CD8-positive, alpha-beta memory T cell (primary cell): ENCODE data around the gene TGM4. TPM values are rescaled to one million over a fixed set of nuclear protein-coding genes. Genes with fewer than 3 reads are reported as not detected.

Experiments used
- CTCF ChIA-PET: fragments of 350-600 bp; sonication (Branson Sonifier 250); formaldehyde crosslinking; loops from one replicate; lab custom pipeline; 2021; ENCODE audit warnings: antibody characterized with exemption; lab: Charles Lee
- POLR2A ChIA-PET: fragments of 350-600 bp; sonication (Branson Sonifier 250); formaldehyde crosslinking; loops from one replicate; lab custom pipeline; 2021; ENCODE audit warnings: antibody characterized with exemption; lab: Charles Lee
- DNase-seq, 5 donors: peaks; one replicate each; pipeline versions ENCODE4 v3.0.0 to v3.0.0-alpha.2; 2020 to 2022; ENCODE audit warnings: mixed read lengths in 1 of 5
- H3K27ac ChIP-seq: one replicate; pipeline ENCODE4 v1.7.0; 2013; ENCODE audit warnings: low read depth, mild to moderate bottlenecking, low read length, moderate library complexity
- H3K27me3 ChIP-seq: 2 replicates; pipeline ENCODE4 v1.7.0; 2013; ENCODE audit warnings: low read length, mild to moderate bottlenecking; ENCODE audit not compliant: insufficient read depth, poor library complexity, severe bottlenecking
- H3K36me3 ChIP-seq: 2 replicates; pipeline ENCODE4 v1.7.0; 2013; ENCODE audit warnings: mild to moderate bottlenecking, low read length, moderate library complexity; ENCODE audit not compliant: insufficient read depth
- H3K4me1 ChIP-seq: 2 replicates; pipeline ENCODE4 v1.7.0; 2013; ENCODE audit warnings: mild to moderate bottlenecking, low read length, moderate library complexity; ENCODE audit not compliant: insufficient read depth
- H3K4me3 ChIP-seq: 2 replicates; pipeline ENCODE4 v1.7.0; 2013; ENCODE audit warnings: mild to moderate bottlenecking, low read length
- H3K9me3 ChIP-seq: 2 replicates; pipeline ENCODE4 v1.7.0; 2013; ENCODE audit warnings: mild to moderate bottlenecking, low read length
- H3K27ac Mint-ChIP-seq, 8 donors: one replicate each; pipeline ENCODE4 v1.8.0; 2020 to 2021; ENCODE audit warnings: mixed read lengths in 8 of 8, mild to moderate bottlenecking in 6 of 8, inconsistent platforms in 3 of 8, moderate library complexity in 3 of 8
- H3K27me3 Mint-ChIP-seq, 2 donors: one replicate each; pipeline ENCODE4 v1.8.0; 2020 to 2021; ENCODE audit warnings: mixed read lengths in 2 of 2, mild to moderate bottlenecking in 1 of 2, moderate library complexity in 1 of 2
- H3K36me3 Mint-ChIP-seq, 3 donors: one replicate each; pipeline ENCODE4 v1.8.0; 2020 to 2021; ENCODE audit warnings: mixed read lengths in 3 of 3, inconsistent platforms in 1 of 3, mild to moderate bottlenecking in 1 of 3
- H3K4me1 Mint-ChIP-seq, 3 donors: one replicate each; pipeline ENCODE4 v1.8.0; 2020 to 2021; ENCODE audit warnings: mixed read lengths in 3 of 3, inconsistent platforms in 1 of 3, mild to moderate bottlenecking in 1 of 3
- H3K4me3 Mint-ChIP-seq, 7 donors: one replicate each; pipeline ENCODE4 v1.8.0; 2020 to 2021; ENCODE audit warnings: mixed read lengths in 7 of 7, mild to moderate bottlenecking in 6 of 7, moderate library complexity in 4 of 7, inconsistent platforms in 2 of 7
- H3K9me3 Mint-ChIP-seq, 5 donors: one replicate each; pipeline ENCODE4 v1.8.0; 2020 to 2022; ENCODE audit warnings: mixed read lengths in 5 of 5, mild to moderate bottlenecking in 3 of 5, moderate library complexity in 2 of 5, inconsistent platforms in 1 of 5
- polyA plus RNA-seq: library from polyadenylated mRNA; unstranded; fragments of 300-500 nt; fragmentation: Illumina TruSeq; gene quantifications from one replicate; pipeline ENCODE4 v1.2.3, GENCODE V29; 2021
- total RNA-seq, 2 experiments: library from RNA; stranded (reverse); gene quantifications; one replicate each; pipeline ENCODE4 v1.2.3, GENCODE V29; 2021

The TGM4 gene
- total and polyA plus RNA-seq, 3 experiments from 2014 or later, result 0.43 TPM; not detected in 2

DNA sequence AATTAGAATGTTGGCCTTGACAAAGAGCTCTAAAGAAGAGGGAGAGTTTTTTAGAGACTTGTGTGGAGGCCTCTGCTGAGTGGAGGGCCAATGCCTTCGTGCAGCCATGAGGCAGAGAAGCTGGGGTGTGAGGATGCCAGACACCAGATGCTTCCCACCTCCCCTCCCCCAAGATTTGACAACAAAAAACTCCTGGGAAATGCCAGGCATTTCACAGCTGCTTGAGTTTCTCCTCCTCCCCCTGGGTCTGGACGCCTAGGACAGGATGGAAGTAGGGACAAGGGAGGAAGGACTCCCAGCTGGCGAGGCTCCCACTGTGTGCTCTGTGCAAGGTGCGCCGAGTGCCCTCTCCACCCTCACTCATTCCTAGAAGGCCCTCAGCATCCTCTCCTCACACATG lies 20.1 kb downstream of the TGM4 start:
- ChIA-PET POLR2A (no interaction called here), CTCF (interaction anchor here (1.0 kb wide), 1 partner anchor 362 kb away, joined by 3 read pairs; no protein-coding TSS in a partner anchor)
- peaks cover 7 to 20% of the 10 kb centered on the region in 2 donors for H3K27me3 Mint-ChIP-seq
- H3K27me3 ChIP-seq, result peaks cover 4% of the 10 kb centered on the region
- no peaks in the 10 kb centered on the region for H3K4me1 Mint-ChIP-seq
- no peak overlapping the region for H3K27ac Mint-ChIP-seq
- no peaks in the 10 kb centered on the region for H3K9me3 ChIP-seq
- no peaks in the 10 kb centered on the region for H3K9me3 Mint-ChIP-seq
- no peaks in the 10 kb centered on the region for H3K36me3 Mint-ChIP-seq
- no peaks in the 10 kb centered on the region for H3K4me1 ChIP-seq
- no peak overlapping the region for H3K27ac ChIP-seq
- no peak overlapping the region for H3K4me3 ChIP-seq
- no peak for DNase-seq
- no peak overlapping the region for H3K4me3 Mint-ChIP-seq
- H3K36me3 ChIP-seq, result no peaks in the 10 kb centered on the region

DNA sequence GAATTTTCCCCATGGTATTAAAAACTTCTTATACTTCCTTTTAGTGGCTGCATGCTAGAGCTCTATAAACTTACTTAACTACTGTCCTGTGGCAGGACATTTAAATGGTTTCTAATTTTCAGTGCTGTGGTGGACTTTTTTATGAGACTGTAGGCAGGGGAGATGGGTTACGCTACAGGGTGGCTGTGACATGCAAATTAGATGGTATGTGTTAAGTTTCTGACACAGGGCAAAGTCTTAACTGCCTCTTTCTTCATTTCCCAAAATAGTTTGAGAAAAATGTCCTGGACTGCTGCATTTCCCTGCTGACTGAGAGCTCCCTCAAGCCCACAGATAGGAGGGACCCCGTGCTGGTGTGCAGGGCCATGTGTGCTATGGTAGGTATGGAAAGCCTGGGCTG lies 22.0 kb downstream of the TGM4 start:
- POLR2A ChIA-PET, result no interaction called here
- H3K4me1 ChIP-seq, result no peaks in the 10 kb centered on the region
- Mint-ChIP-seq H3K36me3 (no peaks in the 10 kb centered on the region), H3K27ac (no peak overlapping the region), H3K9me3 (no peaks in the 10 kb centered on the region), H3K27me3 (peaks cover 7 to 32% of the 10 kb centered on the region in 2 donors), H3K4me1 (no peaks in the 10 kb centered on the region), H3K4me3 (no peak overlapping the region)
- no peak overlapping the region for H3K4me3 ChIP-seq
- no peaks in the 10 kb centered on the region for H3K36me3 ChIP-seq
- H3K9me3 ChIP-seq, result no peaks in the 10 kb centered on the region
- H3K27ac ChIP-seq, result no peak overlapping the region
- H3K27me3 ChIP-seq, result peaks cover 4% of the 10 kb centered on the region
- DNase-seq, result no peak
- CTCF ChIA-PET, result interaction anchor here (1.0 kb wide), 1 partner anchor 9 kb away, joined by 3 read pairs; no protein-coding TSS in a partner anchor

DNA sequence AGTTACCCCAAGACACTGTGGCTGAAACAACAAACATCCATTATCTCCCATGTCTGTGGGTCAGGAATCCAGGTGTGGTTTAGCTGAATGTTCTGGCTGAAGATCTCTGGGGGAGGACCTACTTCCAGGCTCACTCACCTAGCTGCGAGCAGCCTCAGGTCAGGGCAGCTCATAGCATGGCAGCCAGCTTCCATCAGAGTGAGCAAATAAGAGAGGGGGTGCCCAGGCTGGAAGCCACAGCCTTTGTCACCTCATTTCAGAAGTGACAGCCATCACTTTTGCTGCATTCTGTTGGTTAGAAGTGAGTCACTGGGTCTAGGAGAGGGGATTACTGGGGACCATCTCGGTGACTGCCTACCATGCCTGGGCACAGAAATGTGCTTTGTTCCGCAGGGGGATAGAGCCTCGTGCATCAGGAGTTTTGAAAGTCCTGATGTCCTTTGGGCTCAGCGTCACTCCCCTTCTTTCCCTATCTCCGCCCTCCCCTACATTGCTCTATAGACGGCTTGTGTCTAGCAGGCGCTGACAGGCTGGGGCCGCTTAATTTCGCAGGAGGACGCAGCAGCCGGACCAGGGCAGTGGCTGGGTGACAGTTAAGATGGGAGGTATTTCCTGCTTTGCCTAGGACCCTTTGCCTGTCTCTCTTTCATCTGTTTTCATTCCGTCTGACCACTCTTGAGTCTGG lies 25.4 kb downstream of the TGM4 start:
- H3K4me3 Mint-ChIP-seq, result no peak overlapping the region
- Histone ChIP-seq H3K27ac (no peak overlapping the region), H3K27me3 (peaks cover 4% of the 10 kb centered on the region), H3K4me3 (no peak overlapping the region), H3K4me1 (no peaks in the 10 kb centered on the region), H3K36me3 (no peaks in the 10 kb centered on the region), H3K9me3 (no peaks in the 10 kb centered on the region)
- ChIA-PET CTCF (no interaction called here), POLR2A (no interaction called here)
- DNase-seq, result no peak
- peaks cover 9 to 48% of the 10 kb centered on the region in 2 donors for H3K27me3 Mint-ChIP-seq
- no peaks in the 10 kb centered on the region for H3K36me3 Mint-ChIP-seq
- H3K4me1 Mint-ChIP-seq, result no peaks in the 10 kb centered on the region
- no peaks in the 10 kb centered on the region for H3K9me3 Mint-ChIP-seq
- H3K27ac Mint-ChIP-seq, result peak overlapping the region in 1 of 8 donors; percentile 60

DNA sequence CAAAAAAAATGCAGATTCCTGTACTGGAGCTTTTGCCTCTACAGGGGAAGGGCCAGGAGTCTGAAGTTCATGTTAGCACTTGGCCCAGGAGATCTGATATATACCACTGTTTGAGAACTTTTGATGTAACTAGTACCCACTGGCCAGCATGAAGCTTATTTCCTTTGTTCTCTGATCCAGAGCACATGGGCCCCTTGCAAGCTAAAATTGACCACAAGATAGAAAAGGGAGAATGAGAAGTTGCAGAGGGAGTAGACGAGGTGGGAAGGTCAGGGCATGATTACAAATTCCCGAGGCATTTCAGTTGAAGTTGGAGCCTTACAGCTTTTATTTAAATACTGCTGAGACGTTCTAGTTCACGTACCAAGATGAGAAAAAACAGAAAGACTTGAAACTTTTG lies 28.2 kb downstream of the TGM4 start:
- no peak for DNase-seq
- Histone ChIP-seq H3K27ac (no peak overlapping the region), H3K36me3 (no peaks in the 10 kb centered on the region), H3K4me3 (no peak overlapping the region), H3K4me1 (no peaks in the 10 kb centered on the region), H3K9me3 (no peaks in the 10 kb centered on the region), H3K27me3 (peaks cover 7% of the 10 kb centered on the region)
- Mint-ChIP-seq H3K36me3 (no peaks in the 10 kb centered on the region), H3K4me3 (no peak overlapping the region), H3K27ac (no peak overlapping the region), H3K4me1 (no peaks in the 10 kb centered on the region), H3K9me3 (peaks cover 0 to under 1% (median 0%) of the 10 kb centered on the region in 5 donors), H3K27me3 (peaks cover 14 to 49% of the 10 kb centered on the region in 2 donors)
- POLR2A ChIA-PET, result no interaction called here
- CTCF ChIA-PET, result interaction anchor here (0.6 kb wide), 1 partner anchor 22 kb away, joined by 3 read pairs; no protein-coding TSS in a partner anchor

DNA sequence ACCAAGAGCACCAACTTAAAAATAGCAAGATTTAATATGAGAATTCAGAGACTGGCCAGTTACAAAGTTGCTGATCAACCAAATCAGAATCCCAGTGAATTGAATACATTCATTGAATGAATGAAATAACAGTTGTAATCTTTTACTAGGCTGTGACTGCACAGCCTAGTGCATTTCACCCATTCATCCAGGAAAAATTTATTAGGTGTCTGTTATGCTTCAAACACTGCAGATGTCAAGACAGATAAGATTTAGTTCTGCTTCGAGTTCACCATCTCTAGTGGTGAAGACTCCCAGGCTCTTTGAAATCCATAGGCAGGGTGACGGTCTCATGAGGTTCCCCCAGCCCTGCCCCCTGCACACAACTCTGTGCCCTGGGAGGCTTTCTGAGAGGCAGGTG lies 28.9 kb downstream of the TGM4 start:
- no peaks in the 10 kb centered on the region for H3K4me1 Mint-ChIP-seq

DNA sequence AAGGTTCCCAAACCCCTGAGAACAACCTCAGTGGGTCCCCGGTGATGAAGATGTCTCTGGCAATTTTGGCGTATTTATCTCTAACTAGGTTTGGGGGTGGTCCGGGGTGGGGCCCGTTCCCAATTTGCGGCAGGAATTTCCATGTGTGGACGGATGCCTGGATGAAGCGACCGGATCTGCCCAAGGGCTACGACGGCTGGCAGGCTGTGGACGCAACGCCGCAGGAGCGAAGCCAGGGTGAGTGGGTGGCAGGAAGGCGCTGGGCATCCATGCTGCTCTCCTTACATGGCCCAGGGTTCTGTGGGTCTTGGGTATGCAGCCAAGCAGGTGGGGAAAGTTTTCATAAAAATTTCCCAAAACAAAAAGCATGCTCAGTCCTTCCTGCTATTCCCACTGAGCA lies 29.3 kb downstream of the TGM4 start:
- CTCF ChIA-PET, result no interaction called here
- H3K4me1 ChIP-seq, result no peaks in the 10 kb centered on the region

More for the DNA sequence above, 28.9 kb downstream of the TGM4 start:
- H3K27ac Mint-ChIP-seq, result no peak overlapping the region
- no peak overlapping the region for H3K27ac ChIP-seq
- CTCF ChIA-PET, result no interaction called here
- H3K4me3 Mint-ChIP-seq, result no peak overlapping the region
- peaks cover 18 to 52% of the 10 kb centered on the region in 2 donors for H3K27me3 Mint-ChIP-seq
- H3K9me3 Mint-ChIP-seq, result peaks cover 0 to 6% (median 0%) of the 10 kb centered on the region in 5 donors
- no peak for DNase-seq
- H3K4me3 ChIP-seq, result no peak overlapping the region
- H3K36me3 ChIP-seq, result no peaks in the 10 kb centered on the region
- H3K27me3 ChIP-seq, result peaks cover 7% of the 10 kb centered on the region
- H3K36me3 Mint-ChIP-seq, result no peaks in the 10 kb centered on the region
- no peaks in the 10 kb centered on the region for H3K9me3 ChIP-seq
- POLR2A ChIA-PET, result no interaction called here
- H3K4me1 ChIP-seq, result no peaks in the 10 kb centered on the region

DNA sequence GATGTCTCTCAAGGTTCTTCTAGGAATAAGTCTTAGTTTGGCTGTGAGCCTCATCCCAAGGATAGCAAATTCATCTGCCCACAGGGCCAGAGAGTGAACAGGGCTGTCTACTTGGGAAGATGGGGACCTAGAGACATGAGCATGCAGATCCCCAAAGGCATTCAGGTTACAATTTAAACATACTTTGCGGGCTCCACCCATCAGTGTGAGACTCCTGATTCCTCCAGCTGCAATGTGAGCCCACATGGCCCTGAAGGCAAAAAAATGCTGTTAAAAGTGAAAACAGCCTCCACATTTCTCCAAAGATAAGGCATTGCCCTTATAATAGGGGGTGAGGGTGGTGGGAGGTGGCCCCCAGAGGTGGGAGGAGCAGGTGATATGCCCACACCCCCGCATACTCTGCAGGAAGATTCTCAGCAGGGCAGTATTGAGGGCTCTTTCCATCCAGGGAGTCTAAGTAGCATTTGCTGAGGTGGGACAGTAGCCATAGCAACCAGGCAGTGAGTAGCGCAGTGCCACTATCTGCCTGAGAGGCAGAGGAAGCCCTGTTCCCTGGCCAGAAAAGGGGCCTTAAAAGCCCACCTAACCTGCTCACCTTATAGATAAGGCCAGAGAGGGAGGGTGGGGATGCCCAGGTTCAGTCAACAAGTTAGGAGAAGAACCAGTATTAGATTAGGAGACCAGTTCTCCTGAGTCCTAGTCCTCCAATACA lies 31.2 kb downstream of the TGM4 start:
- H3K4me3 ChIP-seq, result no peak overlapping the region
- Mint-ChIP-seq H3K4me1 (no peaks in the 10 kb centered on the region), H3K27me3 (peaks cover 31 to 47% of the 10 kb centered on the region in 2 donors), H3K4me3 (no peak overlapping the region), H3K9me3 (peaks cover 0 to 8% (median 4%) of the 10 kb centered on the region in 5 donors), H3K27ac (peak overlapping the region in 1 of 8 donors; percentile 46), H3K36me3 (no peaks in the 10 kb centered on the region)
- H3K27ac ChIP-seq, result no peak overlapping the region
- no peaks in the 10 kb centered on the region for H3K4me1 ChIP-seq
- H3K9me3 ChIP-seq, result no peaks in the 10 kb centered on the region
- H3K27me3 ChIP-seq, result peaks cover 4% of the 10 kb centered on the region
- ChIA-PET POLR2A (no interaction called here), CTCF (no interaction called here)
- no peak for DNase-seq
- H3K36me3 ChIP-seq, result no peaks in the 10 kb centered on the region

More for the DNA sequence above, 29.3 kb downstream of the TGM4 start:
- Histone ChIP-seq H3K27ac (no peak overlapping the region), H3K4me3 (no peak overlapping the region), H3K27me3 (peaks cover 7% of the 10 kb centered on the region), H3K36me3 (no peaks in the 10 kb centered on the region), H3K9me3 (no peaks in the 10 kb centered on the region)
- POLR2A ChIA-PET, result no interaction called here
- DNase-seq, result no peak
- Mint-ChIP-seq H3K27ac (no peak overlapping the region), H3K36me3 (no peaks in the 10 kb centered on the region), H3K4me3 (no peak overlapping the region), H3K4me1 (no peaks in the 10 kb centered on the region), H3K27me3 (peaks cover 16 to 50% of the 10 kb centered on the region in 2 donors), H3K9me3 (peaks cover 0 to 6% (median 0%) of the 10 kb centered on the region in 5 donors)

DNA sequence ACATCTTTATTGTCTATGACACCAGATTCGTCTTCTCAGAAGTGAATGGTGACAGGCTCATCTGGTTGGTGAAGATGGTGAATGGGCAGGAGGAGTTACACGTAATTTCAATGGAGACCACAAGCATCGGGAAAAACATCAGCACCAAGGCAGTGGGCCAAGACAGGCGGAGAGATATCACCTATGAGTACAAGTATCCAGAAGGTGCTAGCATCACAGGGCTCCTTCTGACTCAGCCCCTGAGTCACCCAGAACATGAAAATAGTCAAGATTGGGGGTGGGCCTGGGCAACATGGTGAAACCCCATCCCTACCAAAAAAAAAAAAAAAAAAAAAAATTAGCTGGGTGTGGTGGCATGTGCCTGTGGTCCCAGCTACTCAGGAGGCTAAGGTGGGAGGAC lies 32.6 kb downstream of the TGM4 start:
- DNase-seq, result no peak
- Mint-ChIP-seq H3K27ac (no peak overlapping the region), H3K9me3 (peaks cover 0 to 8% (median 6%) of the 10 kb centered on the region in 5 donors), H3K27me3 (peaks cover 34 to 45% of the 10 kb centered on the region in 2 donors), H3K4me1 (no peaks in the 10 kb centered on the region), H3K36me3 (no peaks in the 10 kb centered on the region), H3K4me3 (no peak overlapping the region)
- ChIA-PET POLR2A (no interaction called here), CTCF (no interaction called here)
- no peaks in the 10 kb centered on the region for H3K36me3 ChIP-seq
- no peaks in the 10 kb centered on the region for H3K4me1 ChIP-seq
- no peaks in the 10 kb centered on the region for H3K9me3 ChIP-seq
- H3K27me3 ChIP-seq, result peaks cover 4% of the 10 kb centered on the region
- H3K4me3 ChIP-seq, result no peak overlapping the region
- no peak overlapping the region for H3K27ac ChIP-seq
